SK-N-SH treated with all-trans-retinoic acid at 6 μM for 48 hours (cell line): ENCODE measurements around the gene ZNF777.
A peak's percentile ranks its signal among the peaks of the same experiment; 100 is the strongest.

Experiments
- ATAC-seq: fragments of 200-7000 bp; cut with Tn5 transposase; 3 replicates; pipeline ENCODE4 v1.9.1; 2020; ENCODE audit warnings: mild to moderate bottlenecking, moderate library complexity
- CREB5 ChIP-seq: fragments of 250-450 bp; sonication (Bioruptor Pico); IDR thresholded peaks from 2 replicates; pipeline ENCODE4 v1.5.1; 2020; ENCODE audit warnings: low read depth, mild to moderate bottlenecking, moderate library complexity
- CSDC2 ChIP-seq: fragments of 250-450 bp; sonication (Bioruptor Pico); IDR thresholded peaks from 2 replicates; pipeline ENCODE4 v1.5.0; 2020; ENCODE audit warnings: mild to moderate bottlenecking, moderate library complexity
- CSRNP3 ChIP-seq: fragments of 250-450 bp; sonication (Bioruptor Pico); IDR thresholded peaks from 2 replicates; pipeline ENCODE4 v1.5.1; 2021; ENCODE audit warnings: mild to moderate bottlenecking, moderate library complexity
- ESRRG ChIP-seq: fragments of 250-450 bp; sonication (Bioruptor Pico); IDR thresholded peaks from 2 replicates; pipeline ENCODE4 v1.6.1; 2021; ENCODE audit warnings: mild to moderate bottlenecking
- OSR1 ChIP-seq: fragments of 250-450 bp; sonication (Bioruptor Pico); IDR thresholded peaks from 2 replicates; pipeline ENCODE4 v1.8.0; 2022; ENCODE audit warnings: moderate library complexity, mild to moderate bottlenecking, inconsistent platforms
- PATZ1 ChIP-seq: fragments of 250-450 bp; sonication (Bioruptor Pico); IDR thresholded peaks from 2 replicates; pipeline ENCODE4 v1.8.0; 2020; ENCODE audit warnings: mild to moderate bottlenecking, moderate library complexity, borderline replicate concordance
- POU6F1 ChIP-seq: fragments of 250-450 bp; sonication (Bioruptor Pico); IDR thresholded peaks from 2 replicates; pipeline ENCODE4 v1.8.0; 2021; ENCODE audit warnings: low read depth, mild to moderate bottlenecking, moderate library complexity, borderline replicate concordance
- RARB ChIP-seq: fragments of 250-450 bp; sonication (Bioruptor Pico); IDR thresholded peaks from 2 replicates; pipeline ENCODE4 v1.8.0; 2021; ENCODE audit warnings: mild to moderate bottlenecking, moderate library complexity
- TCF4 ChIP-seq: fragments of 250-450 bp; sonication (Bioruptor Pico); IDR thresholded peaks from 2 replicates; pipeline ENCODE4 v1.8.0; 2021; ENCODE audit warnings: mild to moderate bottlenecking, moderate library complexity, borderline replicate concordance
- TOX ChIP-seq: fragments of 250-450 bp; sonication (Bioruptor Pico); IDR thresholded peaks from 2 replicates; pipeline ENCODE4 v1.8.0; 2021; ENCODE audit warnings: mild to moderate bottlenecking, moderate library complexity, borderline replicate concordance
- TSHZ2 ChIP-seq: fragments of 250-450 bp; sonication (Bioruptor Pico); IDR thresholded peaks from 2 replicates; pipeline ENCODE4 v1.5.0; 2020; ENCODE audit warnings: mild to moderate bottlenecking, moderate library complexity
- ZC3H10 ChIP-seq: fragments of 250-450 bp; sonication (Bioruptor Pico); IDR thresholded peaks from 2 replicates; pipeline ENCODE4 v1.5.1; 2021; ENCODE audit warnings: mild to moderate bottlenecking, moderate library complexity
- ZFP3 ChIP-seq: fragments of 250-450 bp; sonication (Bioruptor Pico); IDR thresholded peaks from 2 replicates; pipeline ENCODE4 v1.5.0; 2020; ENCODE audit warnings: mild to moderate bottlenecking, moderate library complexity
- ZNF565 ChIP-seq: fragments of 450-650 bp; formaldehyde crosslinking; conservative IDR thresholded peaks from 2 replicates; pipeline ENCODE4 v1.5.0; 2020; ENCODE audit warnings: low read depth, mild to moderate bottlenecking, moderate library complexity
- ZNF70 ChIP-seq: fragments of 450-650 bp; formaldehyde crosslinking; IDR thresholded peaks from 2 replicates; pipeline ENCODE4 v1.5.0; 2020; ENCODE audit warnings: mild to moderate bottlenecking, moderate library complexity
- ZNF8 ChIP-seq: fragments of 450-650 bp; formaldehyde crosslinking; IDR thresholded peaks from 2 replicates; pipeline ENCODE4 v1.5.0; 2020; ENCODE audit warnings: mild to moderate bottlenecking, moderate library complexity

Gene ZNF777

GRCh38 chr7:149498811-149499210 lies 37.9 kb upstream of the ZNF777 start:
- no peak for ATAC-seq
- TF ChIP-seq ZNF70 (CRISPR knock-in tag) (no peak), RARB (CRISPR knock-in tag) (no peak), ZC3H10 (no peak), OSR1 (CRISPR knock-in tag) (no peak), CSRNP3 (CRISPR knock-in tag) (no peak), TCF4 (CRISPR knock-in tag) (no peak)
- TF ChIP-seq, all 23 proteins: peak for 0

GRCh38 chr7:149497467-149498261 lies 36.8 kb upstream of the ZNF777 start, which contains the start of gene ZNF746:
TSS of gene ZNF746 (minus strand) at chr7:149497809. CDS start at chr7:149497536, 273 bp downstream.
- TF ChIP-seq ZFP3 (no peak), ZC3H10 (0 out of 2 replicates have a peak, but pooled peaks have one; percentile 12)
- TF ChIP-seq, all 23 proteins: peak for 1
- ATAC-seq = peak; percentile 84

GRCh38 chr7:149496642-149497391 lies 36.0 kb upstream of the ZNF777 start:
- TF ChIP-seq RARB (CRISPR knock-in tag) = no peak
- no peak for TF ChIP-seq CSRNP3 (CRISPR knock-in tag)
- TF ChIP-seq CREB5 (CRISPR knock-in tag) = no peak
- TF ChIP-seq ZC3H10 = no peak
- no peak for TF ChIP-seq TCF4 (CRISPR knock-in tag)
- no peak for TF ChIP-seq POU6F1 (CRISPR knock-in tag)
- no peak for TF ChIP-seq CSDC2
- TF ChIP-seq ZNF70 (CRISPR knock-in tag) = no peak
- TF ChIP-seq ESRRG = no peak
- TF ChIP-seq ZFP3 = no peak
- no peak for TF ChIP-seq TOX (CRISPR knock-in tag)
- no peak for TF ChIP-seq ZNF8 (CRISPR knock-in tag)
- no peak for TF ChIP-seq PATZ1
- no peak for TF ChIP-seq ZNF565 (CRISPR knock-in tag)
- TF ChIP-seq TSHZ2 (CRISPR knock-in tag) = no peak
- peak; percentile 50 for ATAC-seq
